Heart left ventricle (tissue), 13 donors: ENCODE measurements around the gene NDUFS1.

Experiments used
- CTCF ChIP-seq, 12 donors: fragments of 200-600 bp; sonication (generic) in 4 of 12; IDR thresholded peaks; one replicate each; pipeline versions ENCODE4 v1.5.0 to v1.8.0; 2018 to 2022; ENCODE audit warnings: antibody characterized with exemption in 12 of 12, mild to moderate bottlenecking in 5 of 12
- POLR2A ChIP-seq, 2 donors: fragments of 450-650 bp; IDR thresholded peaks; one replicate each; pipeline ENCODE4 v1.6.1; 2017; ENCODE audit warnings: antibody characterized with exemption in 2 of 2, mild to moderate bottlenecking in 2 of 2, moderate library complexity in 2 of 2
- donor health status: ischemic (EF 13 %, LVEDD 7.1; RV severe dilation, severe dysfunction).
- donor health status: DM: no; HTN: yes; CAD: no.
- donor health status: DM: no; HTN: no; CAD: no.
- donor health status: ischemic (EF 25% LVEDD 6.9; RV normal size, moderate dysfunction).
- donor health status: ischemic (EF 25% LVEDD 5.7; RV mildly dilated, moderate dysfunction).
- donor health status: ischemic (EF 35%, LVEDD 5.7; RV mildly dilated, moderate dysfunction).
- donor health status: nonischemic (EF 11% LVEDD 7.7; RV severe dilation, severe dysfunction).
- donor health status: DM: yes; HTN: yes; CAD: no.
- donor health status: PGD.
- donor health status: ischemic (EF 29% LVEDD 5.4; RV normal size, mild dysfunction).
- donor health status: nonischemic (EF 23%, LVEDD 6.1; RV moderate dilation, normal function).

GRCh38 chr2:206069417-206069816 lies 89.8 kb downstream of the NDUFS1 start:
- no peak for TF ChIP-seq CTCF (IDR thresholded peaks at IDR 0.05)
- TF ChIP-seq POLR2A (IDR thresholded peaks at IDR 0.05) = no peak
